ENCODE results near the gene ACTL9.
"Not testable (repeated sequence)": the region's sequence is repeated elsewhere in the genome, so short reads cannot be mapped to it uniquely, and the experiment has no call there.

ACTL9 gene

GRCh38 chr19:8721334-8721733 lies 22.7 kb upstream of the ACTL9 start, which contains the start of gene OR2Z1:
OR2Z1 (plus strand) TSS chr19:8721634; CDS start chr19:8731029, 9,395 bp downstream.
- DNase-seq (ENCODE audit: low spot score): no peak
- in situ Hi-C loops (cut with MboI; ENCODE audit: low pct_unique_long_range_greater_than_20kb, low sequenced_read_pairs, unreplicated experiment): no loop called here
- TF ChIP-seq CTCF (IDR thresholded peaks at IDR 0.05; ENCODE audit: extremely low read depth, insufficient read depth, missing control alignments): no peak

GRCh38 chr19:8710337-8710736 lies 11.7 kb upstream of the ACTL9 start:
- DNase-seq (ENCODE audit: low spot score): not testable (repeated sequence)

GRCh38 chr19:8705742-8706141 lies 7.1 kb upstream of the ACTL9 start:
- TF ChIP-seq CTCF (IDR thresholded peaks at IDR 0.05; ENCODE audit: extremely low read depth, insufficient read depth, missing control alignments): no peak
- no peak for DNase-seq (ENCODE audit: low spot score)
- in situ Hi-C loops (cut with MboI; ENCODE audit: low pct_unique_long_range_greater_than_20kb, low sequenced_read_pairs, unreplicated experiment): no loop called here

More at GRCh38 chr19:8710337-8710736, 11.7 kb upstream of the ACTL9 start:
- in situ Hi-C loops (cut with MboI; ENCODE audit: low pct_unique_long_range_greater_than_20kb, low sequenced_read_pairs, unreplicated experiment): not testable (repeated sequence)

GRCh38 chr19:8705304-8705703 lies 6.7 kb upstream of the ACTL9 start:
- DNase-seq (ENCODE audit: low spot score); in situ Hi-C loops (cut with MboI; ENCODE audit: low pct_unique_long_range_greater_than_20kb, low sequenced_read_pairs, unreplicated experiment): not testable (repeated sequence)

- in situ Hi-C loops (cut with MboI; ENCODE audit: low pct_unique_long_range_greater_than_20kb, low sequenced_read_pairs, unreplicated experiment): no loop called here
- DNase-seq (ENCODE audit: low spot score): no peak
- no peak for TF ChIP-seq CTCF (IDR thresholded peaks at IDR 0.05; ENCODE audit: extremely low read depth, insufficient read depth, missing control alignments)
These were observed 4.6 kb upstream of the ACTL9 start for GRCh38 chr19:8703223-8703622.

- DNase-seq (ENCODE audit: low spot score): no peak
- TF ChIP-seq CTCF (IDR thresholded peaks at IDR 0.05; ENCODE audit: extremely low read depth, insufficient read depth, missing control alignments): no peak
- in situ Hi-C loops (cut with MboI; ENCODE audit: low pct_unique_long_range_greater_than_20kb, low sequenced_read_pairs, unreplicated experiment): no loop called here
These were observed 3.8 kb upstream of the ACTL9 start for GRCh38 chr19:8702350-8702749.

GRCh38 chr19:8700956-8701355 lies 2.4 kb upstream of the ACTL9 start:
- TF ChIP-seq CTCF (IDR thresholded peaks at IDR 0.05; ENCODE audit: extremely low read depth, insufficient read depth, missing control alignments): no peak
- in situ Hi-C loops (cut with MboI; ENCODE audit: low pct_unique_long_range_greater_than_20kb, low sequenced_read_pairs, unreplicated experiment): no loop called here
- DNase-seq (ENCODE audit: low spot score): no peak

- no peak for TF ChIP-seq CTCF (IDR thresholded peaks at IDR 0.05; ENCODE audit: extremely low read depth, insufficient read depth, missing control alignments)
- DNase-seq (ENCODE audit: low spot score): no peak
- in situ Hi-C loops (cut with MboI; ENCODE audit: low pct_unique_long_range_greater_than_20kb, low sequenced_read_pairs, unreplicated experiment): no loop called here
These were observed 1.3 kb upstream of the ACTL9 start for GRCh38 chr19:8699908-8700307.

All from GM13977 (cell line).